ENCODE results near the gene TAOK1.
"Not testable (repeated sequence)": the region's sequence is repeated elsewhere in the genome, so short reads cannot be mapped to it uniquely, and the experiment has no call there.

DNA sequence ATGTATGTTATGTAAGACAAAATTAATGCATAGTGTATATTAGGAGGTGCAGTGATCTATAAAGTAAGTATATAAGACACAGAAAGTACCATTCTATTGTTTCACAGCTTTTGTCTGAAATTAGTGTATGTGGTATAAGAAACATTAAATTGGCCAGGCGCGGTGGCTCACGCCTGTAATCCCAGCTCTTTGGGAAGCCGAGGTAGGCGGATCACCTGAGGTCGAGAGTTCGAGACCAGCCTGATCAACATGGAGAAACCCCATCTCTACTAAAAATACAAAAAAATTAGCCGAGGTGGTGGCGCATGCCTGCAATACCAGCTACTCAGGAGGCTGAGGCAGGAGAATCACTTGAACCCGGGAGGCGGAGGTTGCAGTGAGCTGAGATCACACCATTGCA, 44.7 kb upstream of the TAOK1 start:
- TF ChIP-seq, protein P1, sequence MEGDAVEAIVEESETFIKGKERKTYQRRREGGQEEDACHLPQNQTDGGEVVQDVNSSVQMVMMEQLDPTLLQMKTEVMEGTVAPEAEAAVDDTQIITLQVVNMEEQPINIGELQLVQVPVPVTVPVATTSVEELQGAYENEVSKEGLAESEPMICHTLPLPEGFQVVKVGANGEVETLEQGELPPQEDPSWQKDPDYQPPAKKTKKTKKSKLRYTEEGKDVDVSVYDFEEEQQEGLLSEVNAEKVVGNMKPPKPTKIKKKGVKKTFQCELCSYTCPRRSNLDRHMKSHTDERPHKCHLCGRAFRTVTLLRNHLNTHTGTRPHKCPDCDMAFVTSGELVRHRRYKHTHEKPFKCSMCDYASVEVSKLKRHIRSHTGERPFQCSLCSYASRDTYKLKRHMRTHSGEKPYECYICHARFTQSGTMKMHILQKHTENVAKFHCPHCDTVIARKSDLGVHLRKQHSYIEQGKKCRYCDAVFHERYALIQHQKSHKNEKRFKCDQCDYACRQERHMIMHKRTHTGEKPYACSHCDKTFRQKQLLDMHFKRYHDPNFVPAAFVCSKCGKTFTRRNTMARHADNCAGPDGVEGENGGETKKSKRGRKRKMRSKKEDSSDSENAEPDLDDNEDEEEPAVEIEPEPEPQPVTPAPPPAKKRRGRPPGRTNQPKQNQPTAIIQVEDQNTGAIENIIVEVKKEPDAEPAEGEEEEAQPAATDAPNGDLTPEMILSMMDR (IDR thresholded peaks at IDR 0.05): not testable (repeated sequence)
- not testable (repeated sequence) for TF ChIP-seq POLR2A (IDR thresholded peaks at IDR 0.05)
